ENCODE results near the gene ALAS2.
"Not testable (repeated sequence)": the region's sequence is repeated elsewhere in the genome, so short reads cannot be mapped to it uniquely, and the experiment has no call there.

The ALAS2 gene, protein sequence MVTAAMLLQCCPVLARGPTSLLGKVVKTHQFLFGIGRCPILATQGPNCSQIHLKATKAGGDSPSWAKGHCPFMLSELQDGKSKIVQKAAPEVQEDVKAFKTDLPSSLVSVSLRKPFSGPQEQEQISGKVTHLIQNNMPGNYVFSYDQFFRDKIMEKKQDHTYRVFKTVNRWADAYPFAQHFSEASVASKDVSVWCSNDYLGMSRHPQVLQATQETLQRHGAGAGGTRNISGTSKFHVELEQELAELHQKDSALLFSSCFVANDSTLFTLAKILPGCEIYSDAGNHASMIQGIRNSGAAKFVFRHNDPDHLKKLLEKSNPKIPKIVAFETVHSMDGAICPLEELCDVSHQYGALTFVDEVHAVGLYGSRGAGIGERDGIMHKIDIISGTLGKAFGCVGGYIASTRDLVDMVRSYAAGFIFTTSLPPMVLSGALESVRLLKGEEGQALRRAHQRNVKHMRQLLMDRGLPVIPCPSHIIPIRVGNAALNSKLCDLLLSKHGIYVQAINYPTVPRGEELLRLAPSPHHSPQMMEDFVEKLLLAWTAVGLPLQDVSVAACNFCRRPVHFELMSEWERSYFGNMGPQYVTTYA

GRCh38 chrX:55030271-55031205 lies at the start of gene ALAS2:
TSS of gene ALAS2 (minus strand) at chrX:55030977. CDS start at chrX:55026000, 4,977 bp downstream.
- Histone ChIP-seq H3K27me3 (ENCODE audit: control insufficient read depth, insufficient read depth, low read length) (no peaks in the 10 kb centered on the region), H3K4me1 (no peaks in the 10 kb centered on the region)

DNA sequence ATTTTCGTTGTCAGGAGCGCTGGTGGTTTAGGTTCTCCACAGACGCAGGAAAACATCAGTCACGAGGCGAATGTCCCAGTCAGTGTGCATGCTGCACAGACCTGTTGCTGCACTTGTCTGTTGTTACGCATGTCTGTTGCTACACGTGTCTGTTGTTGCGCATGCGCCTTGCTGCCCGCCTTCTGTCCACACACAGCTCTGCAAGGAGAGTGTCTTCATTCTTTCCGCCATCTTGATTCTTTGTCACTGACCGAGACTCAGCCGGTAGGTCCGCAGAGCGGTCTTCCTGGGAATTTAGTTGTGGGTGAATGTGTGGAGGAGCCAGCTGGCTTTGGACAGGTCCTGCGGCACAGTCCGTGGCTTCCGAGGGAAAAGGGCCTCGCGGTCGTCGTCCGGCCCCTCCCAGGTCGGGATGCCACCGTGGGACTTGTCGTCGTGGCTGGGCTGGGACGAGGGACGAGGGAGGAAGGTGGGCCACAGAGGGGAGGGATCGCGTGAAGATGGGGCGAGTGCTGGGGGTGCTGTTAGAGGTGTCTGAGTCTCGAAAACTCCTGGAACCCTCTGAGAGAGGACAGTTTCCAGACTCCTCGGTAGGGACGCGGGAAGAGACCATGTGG lies 44.2 kb upstream of the ALAS2 start, which contains the start of gene PAGE2B:
TSS of gene PAGE2B (plus strand) at position 180 of the 617 bp plus-strand sequence. CDS start 1,012 bp downstream, outside the sequence.
- no peak within 1 kb of the TSS for H3K27ac ChIP-seq
- H3K4me3 ChIP-seq (ENCODE audit: low read depth, low read length) = no peak within 1 kb of the TSS
- TF ChIP-seq, protein P1, sequence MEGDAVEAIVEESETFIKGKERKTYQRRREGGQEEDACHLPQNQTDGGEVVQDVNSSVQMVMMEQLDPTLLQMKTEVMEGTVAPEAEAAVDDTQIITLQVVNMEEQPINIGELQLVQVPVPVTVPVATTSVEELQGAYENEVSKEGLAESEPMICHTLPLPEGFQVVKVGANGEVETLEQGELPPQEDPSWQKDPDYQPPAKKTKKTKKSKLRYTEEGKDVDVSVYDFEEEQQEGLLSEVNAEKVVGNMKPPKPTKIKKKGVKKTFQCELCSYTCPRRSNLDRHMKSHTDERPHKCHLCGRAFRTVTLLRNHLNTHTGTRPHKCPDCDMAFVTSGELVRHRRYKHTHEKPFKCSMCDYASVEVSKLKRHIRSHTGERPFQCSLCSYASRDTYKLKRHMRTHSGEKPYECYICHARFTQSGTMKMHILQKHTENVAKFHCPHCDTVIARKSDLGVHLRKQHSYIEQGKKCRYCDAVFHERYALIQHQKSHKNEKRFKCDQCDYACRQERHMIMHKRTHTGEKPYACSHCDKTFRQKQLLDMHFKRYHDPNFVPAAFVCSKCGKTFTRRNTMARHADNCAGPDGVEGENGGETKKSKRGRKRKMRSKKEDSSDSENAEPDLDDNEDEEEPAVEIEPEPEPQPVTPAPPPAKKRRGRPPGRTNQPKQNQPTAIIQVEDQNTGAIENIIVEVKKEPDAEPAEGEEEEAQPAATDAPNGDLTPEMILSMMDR (IDR thresholded peaks at IDR 0.05) = no peak
- H3K4me1 ChIP-seq = no peaks in the 10 kb centered on the region
- no peaks in the 10 kb centered on the region for H3K9me3 ChIP-seq (ENCODE audit: control insufficient read depth, low read length)
- no peaks in the 10 kb centered on the region for H3K79me2 ChIP-seq
- H2AFZ ChIP-seq = no peak within 1 kb of the TSS
- no peak within 1 kb of the TSS for H3K4me2 ChIP-seq (ENCODE audit: low read length)
- H3K27me3 ChIP-seq (ENCODE audit: control insufficient read depth, insufficient read depth, low read length) = no peaks in the 10 kb centered on the region
- H3K36me3 ChIP-seq (ENCODE audit: control insufficient read depth, insufficient read depth, low read length) = no peaks in the 10 kb centered on the region
- H3K9ac ChIP-seq = no peak within 1 kb of the TSS

More at GRCh38 chrX:55030271-55031205, at the start of gene ALAS2:
- TF ChIP-seq, protein P1 (IDR thresholded peaks at IDR 0.05) = no peak
- Histone ChIP-seq H3K36me3 (ENCODE audit: control insufficient read depth, insufficient read depth, low read length) (no peaks in the 10 kb centered on the region), H3K79me2 (no peaks in the 10 kb centered on the region), H3K4me3 (ENCODE audit: low read depth, low read length) (no peak within 1 kb of the TSS), H3K9me3 (ENCODE audit: control insufficient read depth, low read length) (no peaks in the 10 kb centered on the region), H2AFZ (no peak within 1 kb of the TSS), H3K4me2 (ENCODE audit: low read length) (no peak within 1 kb of the TSS), H3K9ac (no peak within 1 kb of the TSS), H3K27ac (no peak within 1 kb of the TSS)

DNA sequence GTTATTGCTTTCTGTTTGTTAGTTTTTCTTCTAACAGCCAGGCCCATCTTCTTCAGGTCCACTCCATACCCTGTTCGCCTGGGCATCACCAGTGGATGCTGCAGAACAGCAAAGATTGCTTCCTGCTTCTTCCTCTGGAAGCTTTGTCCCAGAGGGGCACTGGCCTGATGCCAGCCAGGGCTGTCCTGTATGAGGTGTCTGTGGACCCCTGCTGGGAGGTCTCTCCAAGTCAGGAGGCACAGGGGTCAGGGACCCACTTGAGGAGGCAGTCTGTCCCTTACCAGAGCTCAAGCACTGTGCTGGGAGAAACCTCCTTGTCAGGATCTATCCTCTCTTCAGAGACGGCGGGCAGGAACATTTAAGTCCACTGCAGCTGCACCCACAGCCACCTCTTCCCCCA lies 41.5 kb upstream of the ALAS2 start:
- TF ChIP-seq, protein P1 (IDR thresholded peaks at IDR 0.05) = no peak
- Histone ChIP-seq H3K4me1 (no peaks in the 10 kb centered on the region), H3K4me3 (ENCODE audit: low read depth, low read length) (no peak overlapping the region), H3K9ac (no peak overlapping the region), H3K27me3 (ENCODE audit: control insufficient read depth, insufficient read depth, low read length) (no peaks in the 10 kb centered on the region), H3K4me2 (ENCODE audit: low read length) (no peak overlapping the region), H3K36me3 (ENCODE audit: control insufficient read depth, insufficient read depth, low read length) (no peaks in the 10 kb centered on the region), H3K27ac (no peak overlapping the region), H3K9me3 (ENCODE audit: control insufficient read depth, low read length) (no peaks in the 10 kb centered on the region), H2AFZ (no peak overlapping the region), H3K79me2 (no peaks in the 10 kb centered on the region)

DNA sequence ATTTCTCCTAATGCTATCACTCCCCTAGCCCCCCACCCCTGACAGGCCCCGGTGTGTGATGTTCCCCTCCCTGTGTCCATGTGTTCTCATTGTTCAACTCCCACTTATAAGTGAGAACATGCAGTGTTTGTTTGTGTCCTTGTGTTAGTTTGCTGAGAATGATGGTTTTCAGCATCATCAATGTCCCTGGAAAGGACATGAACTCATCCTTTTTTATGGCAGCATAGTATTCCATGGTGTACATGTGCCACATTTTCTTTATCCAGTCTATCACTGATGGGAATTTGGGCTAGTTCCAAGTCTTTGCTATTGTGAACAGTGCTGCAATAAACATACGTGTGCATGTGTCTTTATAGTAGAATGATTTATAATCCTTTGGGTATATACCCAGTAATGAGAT lies 36.4 kb upstream of the ALAS2 start:
- not testable (repeated sequence) for H2AFZ ChIP-seq; H3K36me3 ChIP-seq (ENCODE audit: control insufficient read depth, insufficient read depth, low read length); H3K4me1 ChIP-seq; H3K27me3 ChIP-seq (ENCODE audit: control insufficient read depth, insufficient read depth, low read length); H3K4me3 ChIP-seq (ENCODE audit: low read depth, low read length); H3K9ac ChIP-seq; H3K27ac ChIP-seq; H3K79me2 ChIP-seq; H3K9me3 ChIP-seq (ENCODE audit: control insufficient read depth, low read length); H3K4me2 ChIP-seq (ENCODE audit: low read length)

All from parathyroid adenoma (tissue), 2 donors.